Erythroblast (primary cell): Measurements from ENCODE around the gene SLC40A1.

Experiments used
- GATA1 ChIP-seq: IDR thresholded peaks from 2 replicates; pipeline ENCODE4 v1.6.1; 2011; ENCODE audit warnings: low read depth, mild to moderate bottlenecking, control low read depth, low read length, moderate library complexity
- POLR2A ChIP-seq: IDR thresholded peaks from 2 replicates; pipeline ENCODE4 v1.6.1; 2011; ENCODE audit warnings: mild to moderate bottlenecking, low read length

DNA sequence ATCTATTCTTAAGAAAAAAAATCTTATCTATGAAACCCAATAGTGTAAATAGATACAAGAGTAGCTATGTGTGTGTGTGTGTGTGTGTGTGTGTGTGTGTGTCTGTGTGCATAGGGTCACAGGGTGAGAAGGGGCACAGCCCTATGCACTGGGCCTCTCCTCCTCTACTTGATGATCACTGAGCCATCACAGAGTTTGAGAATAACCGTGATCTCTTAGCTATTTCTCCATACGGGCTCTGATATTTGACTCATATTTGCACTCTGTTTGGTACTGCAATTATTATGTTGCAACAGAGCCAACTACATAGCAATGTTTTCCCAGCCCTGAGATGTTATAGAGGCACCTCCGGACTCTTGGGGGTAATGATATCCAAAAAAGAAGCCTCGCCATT is 28.8 kb upstream of the SLC40A1 start:
- TF ChIP-seq POLR2A: no peak
- TF ChIP-seq GATA1: no peak
